SJSA1 (cell line): ENCODE results near the gene TDRD7. TPM values are rescaled to one million over a fixed set of nuclear protein-coding genes. Genes with fewer than 3 reads are reported as not detected.

ENCODE experiments used
- DNase-seq, 2 experiments: peaks; one replicate each; pipeline ENCODE4 v3.0.0-alpha.2; 2015 to 2020; ENCODE audit warnings: low spot score in 2 of 2, low read depth in 1 of 2
- H3K27ac ChIP-seq: fragments of 250-450 bp; sonication (Bioruptor Pico); 2 replicates; pipeline ENCODE4 v1.5.1; 2020; ENCODE audit warnings: mild to moderate bottlenecking, moderate library complexity
- H3K27me3 ChIP-seq: fragments of 250-450 bp; sonication (Bioruptor Pico); replicated peaks from 2 replicates; pipeline ENCODE4 v1.5.1; 2020; ENCODE audit warnings: mild to moderate bottlenecking, moderate library complexity
- H3K36me3 ChIP-seq: fragments of 250-450 bp; sonication (Bioruptor Pico); 2 replicates; pipeline ENCODE4 v1.5.1; 2020; ENCODE audit warnings: mild to moderate bottlenecking
- H3K4me1 ChIP-seq: fragments of 250-450 bp; sonication (Bioruptor Pico); replicated peaks from 2 replicates; pipeline ENCODE4 v1.6.1; 2021; ENCODE audit warnings: mild to moderate bottlenecking
- H3K4me3 ChIP-seq: fragments of 250-450 bp; sonication (Bioruptor Pico); 2 replicates; pipeline ENCODE4 v1.5.1; 2020; ENCODE audit warnings: mild to moderate bottlenecking
- H3K9me3 ChIP-seq: fragments of 250-450 bp; sonication (Bioruptor Pico); replicated peaks from 2 replicates; pipeline ENCODE4 v1.5.1; 2020; ENCODE audit warnings: mild to moderate bottlenecking
- total RNA-seq: library from RNA; depleted of rRNA; stranded (reverse); fragments of >200 nt; shearing (Covaris generic); gene quantifications from 2 replicates; pipeline ENCODE4 v1.2.3, GENCODE V29; 2014

Gene TDRD7
- total RNA-seq, 1 experiment from 2014 or later, result 5.3 TPM

DNA sequence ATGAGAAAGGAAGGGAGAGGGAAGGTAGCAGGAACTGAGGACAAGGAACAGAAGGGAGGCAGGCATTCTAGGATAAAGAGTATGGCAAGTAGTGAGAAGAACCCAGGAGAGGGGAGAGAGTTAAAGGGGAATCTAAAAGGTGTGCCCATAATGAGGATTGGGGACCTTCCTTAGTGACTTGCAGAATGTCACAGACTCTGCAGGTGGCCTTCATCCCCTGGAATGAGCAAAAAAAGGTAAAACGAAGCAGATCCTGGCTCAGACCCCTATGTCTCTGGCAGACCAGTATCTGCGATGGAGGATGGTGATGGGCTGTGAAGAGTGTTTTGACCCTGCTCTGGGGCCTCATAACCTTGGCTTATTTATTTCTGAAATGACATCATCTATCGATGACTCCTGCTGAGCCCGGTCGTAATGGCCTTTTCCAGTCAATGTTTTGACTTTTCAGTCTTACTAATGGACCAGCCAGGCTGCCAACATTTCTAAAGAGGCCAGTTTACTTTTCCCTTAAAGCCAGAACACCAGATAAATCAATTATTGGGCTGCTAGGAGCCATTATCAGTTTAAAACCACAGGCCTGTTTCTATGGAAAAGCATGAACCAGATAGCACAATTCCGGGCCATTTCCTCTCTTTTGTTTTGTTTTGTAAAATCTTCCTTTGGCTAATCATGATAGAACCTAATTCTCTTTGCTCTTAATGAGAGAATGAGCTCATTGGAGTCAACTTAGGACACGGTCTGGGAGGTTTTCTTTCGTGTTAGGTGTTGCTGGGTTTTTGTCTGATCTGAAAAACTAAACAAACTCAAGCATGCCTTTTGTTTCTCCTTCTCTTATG is 92.7 kb downstream of the TDRD7 start:
- Histone ChIP-seq H3K27ac (no peak overlapping the region), H3K36me3 (no peaks in the 10 kb centered on the region), H3K4me1 (peaks cover 12% of the 10 kb centered on the region), H3K27me3 (peaks cover 46% of the 10 kb centered on the region), H3K9me3 (no peaks in the 10 kb centered on the region), H3K4me3 (no peak overlapping the region)
- DNase-seq, result peak in 1 of 2 experiments; percentile 8

GRCh38 chr9:97505845-97506244 is 93.9 kb downstream of the TDRD7 start:
- Histone ChIP-seq H3K9me3 (no peaks in the 10 kb centered on the region), H3K4me1 (peaks cover 17% of the 10 kb centered on the region), H3K4me3 (no peak overlapping the region), H3K27ac (no peak overlapping the region), H3K27me3 (peaks cover 34% of the 10 kb centered on the region), H3K36me3 (no peaks in the 10 kb centered on the region)
- peak in 1 of 2 experiments; percentile 0 for DNase-seq

- Histone ChIP-seq H3K4me1 (peaks cover 16% of the 10 kb centered on the region), H3K27ac (no peak overlapping the region), H3K9me3 (no peaks in the 10 kb centered on the region), H3K4me3 (no peak overlapping the region), H3K27me3 (peaks cover 31% of the 10 kb centered on the region), H3K36me3 (no peaks in the 10 kb centered on the region)
- no peak for DNase-seq
These were observed 94.4 kb downstream of the TDRD7 start for GRCh38 chr9:97506306-97506705.

GRCh38 chr9:97506787-97507186 is 94.9 kb downstream of the TDRD7 start:
- Histone ChIP-seq H3K27ac (no peak overlapping the region), H3K9me3 (no peaks in the 10 kb centered on the region), H3K4me3 (no peak overlapping the region), H3K27me3 (peaks cover 28% of the 10 kb centered on the region), H3K36me3 (no peaks in the 10 kb centered on the region), H3K4me1 (peaks cover 19% of the 10 kb centered on the region)
- DNase-seq, result peak in 1 of 2 experiments; percentile 1

DNA sequence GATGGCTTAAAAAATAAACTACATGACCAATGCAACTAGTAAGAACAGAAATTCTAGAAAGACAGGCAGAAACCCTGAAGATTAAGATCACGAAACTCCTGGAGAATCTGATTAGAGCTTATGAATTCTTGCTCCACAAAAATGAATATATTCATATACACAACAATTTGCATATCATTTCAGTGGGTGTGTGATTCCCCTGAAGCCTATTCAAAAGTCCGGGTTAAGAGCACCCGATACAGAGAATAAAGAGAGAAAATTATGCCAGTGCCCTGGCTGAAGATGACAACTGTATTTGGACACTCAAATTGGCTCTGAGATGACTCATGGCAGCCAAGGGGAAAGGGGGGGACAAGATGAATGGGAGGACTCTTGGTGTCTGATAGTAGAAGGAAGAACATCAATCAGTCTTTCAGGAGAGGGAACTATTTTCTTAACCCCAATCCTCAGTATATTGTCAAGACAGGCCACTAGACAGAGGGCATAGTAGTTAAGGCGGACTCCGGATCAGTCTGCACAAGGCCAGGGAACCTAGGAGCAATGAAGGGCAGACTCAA is 95.6 kb downstream of the TDRD7 start:
- Histone ChIP-seq H3K27ac (no peak overlapping the region), H3K36me3 (no peaks in the 10 kb centered on the region), H3K4me1 (peaks cover 15% of the 10 kb centered on the region), H3K4me3 (no peak overlapping the region), H3K9me3 (no peaks in the 10 kb centered on the region), H3K27me3 (peaks cover 21% of the 10 kb centered on the region)
- peak in 1 of 2 experiments; percentile 8 for DNase-seq

- Histone ChIP-seq H3K27me3 (peaks cover 8% of the 10 kb centered on the region; the same call in 1 of the 2 replicates), H3K4me1 (peaks cover 15% of the 10 kb centered on the region), H3K36me3 (no peaks in the 10 kb centered on the region), H3K27ac (no peak overlapping the region), H3K9me3 (no peaks in the 10 kb centered on the region), H3K4me3 (no peak overlapping the region)
- DNase-seq, result no peak
These were observed 97.0 kb downstream of the TDRD7 start for GRCh38 chr9:97508852-97509251.

DNA sequence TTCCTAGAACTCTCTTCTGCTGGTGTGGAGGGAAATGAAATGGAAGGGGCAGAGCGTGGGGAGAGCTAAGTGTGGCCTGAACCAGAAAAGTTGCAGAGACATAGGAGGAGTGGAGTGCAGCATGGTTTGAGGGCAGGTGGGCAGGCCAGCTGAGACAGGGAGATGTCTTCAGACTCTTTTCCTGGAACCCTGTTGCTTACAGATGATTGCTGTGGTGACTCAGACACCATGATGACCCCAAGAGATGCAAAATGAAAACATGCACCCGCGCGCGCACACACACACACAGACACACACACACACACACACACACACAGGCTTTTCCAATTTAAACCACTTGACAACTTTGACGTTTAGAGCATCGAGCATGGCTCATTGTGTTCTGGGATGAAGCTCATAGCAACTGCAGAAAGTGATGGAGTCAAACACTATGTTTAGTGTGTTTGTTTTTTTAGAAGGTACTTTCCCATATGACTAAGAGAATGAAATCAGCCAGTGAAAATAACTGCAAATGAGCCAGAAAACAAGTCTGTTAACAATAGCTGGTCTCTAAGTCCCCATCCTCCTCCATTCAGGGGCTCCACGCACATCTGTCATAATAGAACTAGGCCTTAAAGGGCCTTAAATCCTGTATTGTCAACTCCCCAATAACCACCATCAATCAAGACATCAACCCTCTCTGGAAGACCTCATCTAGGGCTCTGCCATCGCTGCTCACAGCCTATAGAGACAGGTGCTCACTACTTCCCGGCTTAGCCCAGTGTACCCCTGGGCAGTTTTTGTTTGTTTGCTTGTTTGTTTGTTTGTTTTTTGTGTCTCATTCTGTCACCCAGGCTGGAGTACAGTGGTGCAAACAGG is 99.1 kb downstream of the TDRD7 start:
- 0 out of 2 replicates have a peak, but pooled peaks cover 2% of the 10 kb centered on the region for H3K27me3 ChIP-seq
- H3K9me3 ChIP-seq, result no peaks in the 10 kb centered on the region
- H3K4me1 ChIP-seq, result peaks cover 15% of the 10 kb centered on the region
- no peak overlapping the region for H3K4me3 ChIP-seq
- peak overlapping the region; percentile 81 for H3K27ac ChIP-seq
- peak; percentile 79 to 90 for DNase-seq
- no peaks in the 10 kb centered on the region for H3K36me3 ChIP-seq

DNA sequence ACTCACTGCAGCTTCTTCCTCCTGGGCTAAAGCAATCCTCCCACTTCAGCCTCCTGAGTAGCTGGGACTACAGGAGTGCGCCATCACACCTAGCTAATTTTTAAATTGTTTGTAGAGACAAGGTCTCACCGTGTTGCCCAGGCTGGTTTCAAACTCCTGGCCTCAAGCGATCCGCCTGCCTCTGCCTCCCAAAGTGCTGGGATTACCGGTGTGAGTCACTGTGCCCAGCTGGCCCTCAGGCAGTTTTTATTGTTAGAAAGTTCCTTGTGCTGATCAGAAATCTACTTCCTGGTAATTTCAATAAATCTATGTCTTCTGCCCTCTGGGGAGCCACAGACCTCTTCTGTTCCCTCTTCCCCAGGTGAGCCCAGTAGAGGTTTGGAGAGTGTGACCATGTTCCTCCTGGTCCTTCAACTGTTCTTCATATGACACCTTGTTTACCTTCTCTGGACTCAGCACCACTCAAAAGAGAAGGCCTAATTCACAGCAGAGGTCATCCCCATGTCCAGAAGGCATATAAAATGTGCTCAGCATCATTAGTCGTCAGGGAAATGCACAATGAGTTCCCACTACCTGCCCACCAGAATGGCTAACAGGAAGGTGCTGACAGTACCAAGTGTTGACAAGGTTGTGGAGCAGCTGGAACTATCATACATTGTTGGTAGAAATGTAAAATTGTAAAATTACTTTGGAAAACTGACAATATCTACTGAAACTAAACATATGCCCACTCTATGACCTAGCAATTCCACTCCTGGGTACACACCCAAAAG is 99.9 kb downstream of the TDRD7 start:
- Histone ChIP-seq H3K27ac (peak overlapping the region; percentile 81), H3K4me3 (no peak overlapping the region), H3K9me3 (no peaks in the 10 kb centered on the region), H3K27me3 (no peaks in the 10 kb centered on the region), H3K4me1 (peaks cover 15% of the 10 kb centered on the region), H3K36me3 (no peaks in the 10 kb centered on the region)
- DNase-seq, result peak; percentile 41 to 49

DNA sequence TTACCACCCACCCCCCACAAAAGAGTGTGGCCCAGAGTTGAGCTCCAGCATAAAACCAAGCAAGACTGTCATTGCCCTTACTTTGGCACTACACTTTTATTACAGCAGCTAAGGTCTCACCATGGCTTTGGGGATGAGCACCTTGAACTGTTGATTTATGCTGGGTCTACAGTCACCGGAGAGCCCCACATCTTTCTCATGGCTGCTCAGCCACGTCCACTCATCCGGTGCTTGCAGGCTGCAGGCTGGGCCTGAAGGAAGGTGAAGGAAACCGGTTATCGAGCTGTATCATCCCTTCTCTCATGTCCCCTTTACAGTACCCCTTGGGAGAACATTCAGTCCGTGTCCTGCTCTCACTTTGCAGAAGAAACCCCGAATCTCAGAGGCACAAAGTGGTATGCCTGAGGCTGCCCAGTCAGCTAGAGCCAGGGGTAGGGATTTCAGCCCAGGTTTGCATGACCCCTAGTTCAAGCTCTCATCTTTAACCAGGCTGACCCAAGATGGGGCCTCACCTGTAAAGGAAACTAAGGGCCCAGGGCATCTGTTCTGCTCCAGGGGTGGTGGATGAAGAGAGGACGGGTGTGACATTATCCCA is 101.2 kb downstream of the TDRD7 start:
- H3K4me3 ChIP-seq, result no peak overlapping the region
- H3K27ac ChIP-seq, result no peak overlapping the region
- no peaks in the 10 kb centered on the region for H3K36me3 ChIP-seq
- no peaks in the 10 kb centered on the region for H3K9me3 ChIP-seq
- DNase-seq, result no peak
- no peaks in the 10 kb centered on the region for H3K27me3 ChIP-seq
- H3K4me1 ChIP-seq, result peaks cover 15% of the 10 kb centered on the region

DNA sequence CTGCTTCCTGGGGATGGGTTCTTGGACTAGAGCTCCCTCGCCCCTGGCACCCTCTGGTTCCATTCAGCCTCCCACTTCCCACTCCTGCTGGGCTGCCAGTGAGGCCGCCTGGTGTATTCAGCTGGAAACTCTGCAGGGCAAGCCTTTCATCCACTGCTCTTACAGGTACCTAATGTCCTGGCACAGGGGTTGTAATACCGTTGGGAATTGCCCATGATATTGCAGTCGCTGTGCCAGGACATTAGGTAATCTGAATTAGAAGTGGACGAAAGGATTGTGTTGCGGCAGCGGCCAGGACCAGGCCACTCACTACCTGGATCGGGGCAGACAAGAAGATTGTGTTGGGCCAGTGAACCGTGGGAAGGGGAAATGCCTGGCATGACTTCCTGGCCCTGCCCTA is 102.6 kb downstream of the TDRD7 start:
- peaks cover 24% of the 10 kb centered on the region for H3K4me1 ChIP-seq
- no peaks in the 10 kb centered on the region for H3K36me3 ChIP-seq
- H3K27me3 ChIP-seq, result no peaks in the 10 kb centered on the region
- no peaks in the 10 kb centered on the region for H3K9me3 ChIP-seq
- H3K4me3 ChIP-seq, result no peak overlapping the region
- DNase-seq, result no peak
- no peak overlapping the region for H3K27ac ChIP-seq

- Histone ChIP-seq H3K27me3 (no peaks in the 10 kb centered on the region), H3K4me3 (no peak overlapping the region), H3K27ac (no peak overlapping the region), H3K9me3 (no peaks in the 10 kb centered on the region), H3K36me3 (no peaks in the 10 kb centered on the region), H3K4me1 (peaks cover 21% of the 10 kb centered on the region)
- no peak for DNase-seq
These were observed 103.8 kb downstream of the TDRD7 start for GRCh38 chr9:97515662-97516061.

- no peak for DNase-seq
- no peak overlapping the region for H3K27ac ChIP-seq
- peaks cover 19% of the 10 kb centered on the region for H3K4me1 ChIP-seq
- no peak overlapping the region for H3K4me3 ChIP-seq
- H3K27me3 ChIP-seq, result no peaks in the 10 kb centered on the region
- H3K9me3 ChIP-seq, result no peaks in the 10 kb centered on the region
- no peaks in the 10 kb centered on the region for H3K36me3 ChIP-seq
These were observed 104.2 kb downstream of the TDRD7 start for GRCh38 chr9:97516111-97516510.
